H9 (cell line): ENCODE measurements around the gene PDE4C. TPM values are rescaled to one million over a fixed set of nuclear protein-coding genes. Genes with fewer than 3 reads are reported as not detected.
A peak's percentile ranks its signal among the peaks of the same experiment; 100 is the strongest.

Source experiments
- DNase-seq: peaks from one replicate; pipeline ENCODE4 v3.0.0-alpha.2; 2017
- H2AFZ ChIP-seq: one replicate; pipeline ENCODE4 v1.6.1; 2013; ENCODE audit warnings: mild to moderate bottlenecking, low read length, control low read depth, moderate library complexity
- H2AK5ac ChIP-seq: 2 replicates; pipeline ENCODE4 v1.6.1; 2013; ENCODE audit warnings: low read length, control low read depth, mixed read lengths; ENCODE audit not compliant: insufficient read length
- H2BK120ac ChIP-seq: one replicate; pipeline ENCODE4 v1.6.1; 2013; ENCODE audit warnings: low read depth, mild to moderate bottlenecking, low read length, control low read depth, inconsistent platforms; ENCODE audit not compliant: poor library complexity, severe bottlenecking
- H2BK12ac ChIP-seq: 2 replicates; pipeline ENCODE4 v1.6.1; 2013; ENCODE audit warnings: low read length, control low read depth, mixed read lengths, low read depth; ENCODE audit not compliant: insufficient read length
- H2BK15ac ChIP-seq: 2 replicates; pipeline ENCODE4 v1.6.1; 2013; ENCODE audit warnings: low read depth, low read length, control low read depth
- H2BK20ac ChIP-seq: one replicate; pipeline ENCODE4 v1.6.1; 2013; ENCODE audit warnings: low read depth, mild to moderate bottlenecking, low read length, control low read depth, inconsistent platforms; ENCODE audit not compliant: poor library complexity, severe bottlenecking
- H2BK5ac ChIP-seq: 2 replicates; pipeline ENCODE4 v1.6.1; 2013; ENCODE audit warnings: low read length, control low read depth, mixed read lengths; ENCODE audit not compliant: insufficient read length
- H3K14ac ChIP-seq: 2 replicates; pipeline ENCODE4 v1.6.1; 2013; ENCODE audit warnings: low read length, control low read depth; ENCODE audit not compliant: insufficient read depth
- H3K18ac ChIP-seq: 2 replicates; pipeline ENCODE4 v1.6.1; 2013; ENCODE audit warnings: low read depth, mild to moderate bottlenecking, mixed read lengths, low read length, control low read depth; ENCODE audit not compliant: insufficient read length
- H3K23ac ChIP-seq: 2 replicates; pipeline ENCODE4 v1.6.1; 2013; ENCODE audit warnings: low read length, control low read depth, mixed read lengths, low read depth; ENCODE audit not compliant: insufficient read length
- H3K23me2 ChIP-seq: 2 replicates; pipeline ENCODE4 v1.6.1; 2013; ENCODE audit warnings: low read depth, mild to moderate bottlenecking, mixed read lengths, low read length, control low read depth; ENCODE audit not compliant: insufficient read length, poor library complexity, severe bottlenecking
- H3K27ac ChIP-seq: 2 replicates; pipeline ENCODE4 v1.5.1; 2013; ENCODE audit warnings: low read length, control low read depth, mixed read lengths, low read depth; ENCODE audit not compliant: insufficient read length
- H3K27me3 ChIP-seq: 2 replicates; pipeline ENCODE4 v1.6.1; 2013; ENCODE audit warnings: low read length, control low read depth, inconsistent platforms; ENCODE audit not compliant: insufficient read depth
- H3K4ac ChIP-seq: 2 replicates; pipeline ENCODE4 v1.6.1; 2013; ENCODE audit warnings: low read depth, mild to moderate bottlenecking, control low read depth, inconsistent platforms, low read length, moderate library complexity
- H3K4me1 ChIP-seq: 2 replicates; pipeline ENCODE4 v1.6.1; 2013; ENCODE audit warnings: low read length, control low read depth, inconsistent platforms; ENCODE audit not compliant: insufficient read depth
- H3K4me2 ChIP-seq: 2 replicates; pipeline ENCODE4 v1.6.1; 2013; ENCODE audit warnings: low read length, control low read depth, mixed read lengths; ENCODE audit not compliant: insufficient read length, insufficient read depth
- H3K56ac ChIP-seq: 2 replicates; pipeline ENCODE4 v1.6.1; 2013; ENCODE audit warnings: low read depth, mild to moderate bottlenecking, mixed read lengths, low read length, control low read depth; ENCODE audit not compliant: insufficient read length
- H3K79me1 ChIP-seq: 2 replicates; pipeline ENCODE4 v1.6.1; 2013; ENCODE audit warnings: low read depth, mild to moderate bottlenecking, moderate library complexity, low read length, control low read depth, inconsistent platforms; ENCODE audit not compliant: insufficient read depth, poor library complexity, severe bottlenecking
- H3K79me2 ChIP-seq: 2 replicates; pipeline ENCODE4 v1.6.1; 2013; ENCODE audit warnings: low read length, control low read depth, inconsistent platforms; ENCODE audit not compliant: insufficient read depth
- H3K9ac ChIP-seq: 2 replicates; pipeline ENCODE4 v1.6.1; 2013; ENCODE audit warnings: low read length, control low read depth, mixed read lengths; ENCODE audit not compliant: insufficient read length; ENCODE audit errors: extremely low read depth
- H3K9me3 ChIP-seq: one replicate; pipeline ENCODE4 v1.6.1; 2013; ENCODE audit warnings: low read depth, low read length, inconsistent platforms; ENCODE audit not compliant: control insufficient read depth
- H3T11ph ChIP-seq: one replicate; pipeline ENCODE4 v1.6.1; 2013; ENCODE audit warnings: mild to moderate bottlenecking, low read length, control low read depth, inconsistent platforms
- H4K20me1 ChIP-seq: one replicate; pipeline ENCODE4 v1.6.1; 2013; ENCODE audit not compliant: control insufficient read depth, insufficient read length, insufficient read depth
- H4K5ac ChIP-seq: 2 replicates; pipeline ENCODE4 v1.6.1; 2013; ENCODE audit warnings: low read depth, mild to moderate bottlenecking, mixed read lengths, low read length, control low read depth; ENCODE audit not compliant: insufficient read length
- H4K8ac ChIP-seq: replicated peaks from 2 replicates; pipeline ENCODE4 v1.6.1; 2013; ENCODE audit warnings: low read length, control low read depth, mixed read lengths, low read depth; ENCODE audit not compliant: insufficient read length
- H4K91ac ChIP-seq: 2 replicates; pipeline ENCODE4 v1.6.1; 2013; ENCODE audit warnings: low read depth, mild to moderate bottlenecking, moderate library complexity, mixed read lengths, low read length, control low read depth; ENCODE audit not compliant: insufficient read length
- H3K27ac Mint-ChIP-seq, 3 experiments: 2 replicates in 2 of 3; 3 replicates in 1 of 3; pipeline ENCODE4 v1.8.0; 2020 to 2021; ENCODE audit warnings: mixed read lengths in 3 of 3, mild to moderate bottlenecking in 1 of 3, moderate library complexity in 1 of 3
- H3K27me3 Mint-ChIP-seq: 2 replicates; pipeline ENCODE4 v1.8.0; 2021; ENCODE audit warnings: low read depth, mild to moderate bottlenecking, moderate library complexity, mixed read lengths
- H3K36me3 Mint-ChIP-seq, 3 experiments: 2 replicates in 2 of 3; 3 replicates in 1 of 3; pipeline ENCODE4 v1.8.0; 2020 to 2021; ENCODE audit warnings: low read depth in 3 of 3, mixed read lengths in 3 of 3; ENCODE audit not compliant: insufficient read depth in 1 of 3
- H3K4me1 Mint-ChIP-seq, 2 experiments: 2 replicates each; pipeline ENCODE4 v1.8.0; 2020; ENCODE audit warnings: mixed read lengths in 2 of 2
- H3K4me3 Mint-ChIP-seq, 2 experiments: 2 replicates in 1 of 2; 3 replicates in 1 of 2; pipeline ENCODE4 v1.8.0; 2020 to 2021; ENCODE audit warnings: mild to moderate bottlenecking in 2 of 2, mixed read lengths in 2 of 2, moderate library complexity in 1 of 2
- H3K9me3 Mint-ChIP-seq, 2 experiments: 2 replicates in 1 of 2; 3 replicates in 1 of 2; pipeline ENCODE4 v1.8.0; 2020; ENCODE audit warnings: mild to moderate bottlenecking in 2 of 2, mixed read lengths in 2 of 2, moderate library complexity in 1 of 2
- WGBS: extraction: QIAGEN DNeasy Blood & Tissue Kit; methylation state at CpG from one replicate; pipeline ENCODE4 v1.1.7; 2013; ENCODE audit warnings: missing lambda C conversion rate, low lambda C conversion rate, mixed read lengths; ENCODE audit not compliant: insufficient read length; ENCODE audit errors: extremely low coverage; 5-methylcytosine and 5-hydroxymethylcytosine counted together
- total RNA-seq: library from RNA; stranded (reverse); gene quantifications from 2 replicates; pipeline ENCODE4 v1.2.1, GENCODE V29; 2021
- TF ChIP-seq, protein P1 (sequence below): fragments of 200-600 bp; sonication (generic); conservative IDR thresholded peaks from 3 replicates; pipeline ENCODE4 v1.8.0; 2021; ENCODE audit warnings: antibody characterized with exemption, mild to moderate bottlenecking

The PDE4C gene
- total RNA-seq, 1 experiment from 2014 or later, result 1.8 TPM

- no peaks in the 10 kb centered on the region for H3K23me2 ChIP-seq
- no peak overlapping the region for H2BK20ac ChIP-seq
- no peak for DNase-seq
- no peak overlapping the region for H4K5ac ChIP-seq
- WGBS, result no CpG with 5 or more reads among the region's 28 CpGs
- H2AK5ac ChIP-seq, result no peak overlapping the region
- peak overlapping the region; percentile 3 for H3K4me2 ChIP-seq
- Mint-ChIP-seq H3K4me1 (peaks cover 20 to 28% of the 10 kb centered on the region in 2 experiments), H3K9me3 (no peaks in the 10 kb centered on the region; a peak in 1 of 5 replicates), H3K27ac (no peak overlapping the region; a peak in 1 of 7 replicates), H3K4me3 (peak overlapping the region; percentile 42 to 58; a peak in 4 of 5 replicates), H3K27me3 (peaks cover 9% of the 10 kb centered on the region), H3K36me3 (no peaks in the 10 kb centered on the region; a peak in 1 of 7 replicates)
- H3K9me3 ChIP-seq, result no peaks in the 10 kb centered on the region
- H3K79me1 ChIP-seq, result no peaks in the 10 kb centered on the region
- H3K23ac ChIP-seq, result no peak overlapping the region
- H3K4ac ChIP-seq, result no peak overlapping the region
- no peaks in the 10 kb centered on the region for H4K20me1 ChIP-seq
- no peaks in the 10 kb centered on the region; the same call in 1 of the 2 replicates for H3K27me3 ChIP-seq
- H3T11ph ChIP-seq, result no peak overlapping the region
- H3K4me1 ChIP-seq, result no peaks in the 10 kb centered on the region; the same call in 1 of the 2 replicates
- no peak overlapping the region for H4K91ac ChIP-seq
- H4K8ac ChIP-seq, result no peak overlapping the region
- H2BK5ac ChIP-seq, result no peak overlapping the region
- no peak overlapping the region for H2AFZ ChIP-seq
- H3K9ac ChIP-seq, result no peak overlapping the region
- H2BK120ac ChIP-seq, result no peak overlapping the region
- no peak overlapping the region for H3K56ac ChIP-seq
- H2BK15ac ChIP-seq, result no peak overlapping the region
- no peak overlapping the region for H2BK12ac ChIP-seq
- no peak overlapping the region for H3K14ac ChIP-seq
- no peak overlapping the region for H3K18ac ChIP-seq
- H3K79me2 ChIP-seq, result no peaks in the 10 kb centered on the region
- no peak overlapping the region for H3K27ac ChIP-seq
- TF ChIP-seq, protein P1, sequence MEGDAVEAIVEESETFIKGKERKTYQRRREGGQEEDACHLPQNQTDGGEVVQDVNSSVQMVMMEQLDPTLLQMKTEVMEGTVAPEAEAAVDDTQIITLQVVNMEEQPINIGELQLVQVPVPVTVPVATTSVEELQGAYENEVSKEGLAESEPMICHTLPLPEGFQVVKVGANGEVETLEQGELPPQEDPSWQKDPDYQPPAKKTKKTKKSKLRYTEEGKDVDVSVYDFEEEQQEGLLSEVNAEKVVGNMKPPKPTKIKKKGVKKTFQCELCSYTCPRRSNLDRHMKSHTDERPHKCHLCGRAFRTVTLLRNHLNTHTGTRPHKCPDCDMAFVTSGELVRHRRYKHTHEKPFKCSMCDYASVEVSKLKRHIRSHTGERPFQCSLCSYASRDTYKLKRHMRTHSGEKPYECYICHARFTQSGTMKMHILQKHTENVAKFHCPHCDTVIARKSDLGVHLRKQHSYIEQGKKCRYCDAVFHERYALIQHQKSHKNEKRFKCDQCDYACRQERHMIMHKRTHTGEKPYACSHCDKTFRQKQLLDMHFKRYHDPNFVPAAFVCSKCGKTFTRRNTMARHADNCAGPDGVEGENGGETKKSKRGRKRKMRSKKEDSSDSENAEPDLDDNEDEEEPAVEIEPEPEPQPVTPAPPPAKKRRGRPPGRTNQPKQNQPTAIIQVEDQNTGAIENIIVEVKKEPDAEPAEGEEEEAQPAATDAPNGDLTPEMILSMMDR, result no peak
These were observed 6.2 kb downstream of the PDE4C start for GRCh38 chr19:18219911-18220631.
